Muscle layer of colon (tissue), 2 donors: ENCODE results near the gene ERCC5.

Experiments used
- H3K27ac ChIP-seq: one replicate; pipeline ENCODE4 v1.7.0; 2013; ENCODE audit warnings: low read depth, mild to moderate bottlenecking, low read length, moderate library complexity
- H3K27me3 ChIP-seq, 2 donors: one replicate each; pipeline ENCODE4 v1.7.0; 2013; ENCODE audit warnings: low read length in 2 of 2, mild to moderate bottlenecking in 2 of 2; ENCODE audit not compliant: insufficient read depth in 2 of 2, control insufficient read depth in 1 of 2
- H3K36me3 ChIP-seq: one replicate; pipeline ENCODE4 v1.7.0; 2013; ENCODE audit warnings: mild to moderate bottlenecking, low read length; ENCODE audit not compliant: insufficient read depth
- H3K4me1 ChIP-seq: one replicate; pipeline ENCODE4 v1.7.0; 2013; ENCODE audit warnings: mild to moderate bottlenecking, low read length; ENCODE audit not compliant: insufficient read depth
- H3K4me3 ChIP-seq, 2 donors: one replicate each; pipeline ENCODE4 v1.7.0; 2013; ENCODE audit warnings: low read length in 2 of 2, low read depth in 1 of 2, mild to moderate bottlenecking in 1 of 2, moderate library complexity in 1 of 2
- H3K9ac ChIP-seq: one replicate; pipeline ENCODE4 v1.7.0; 2013; ENCODE audit warnings: low read length
- H3K9me3 ChIP-seq: one replicate; pipeline ENCODE4 v1.7.0; 2013; ENCODE audit warnings: mild to moderate bottlenecking, low read length
- donor health status: abdominal sarcoma.
- donor health status: Adenocarcinoma of cecum.

Gene ERCC5

DNA sequence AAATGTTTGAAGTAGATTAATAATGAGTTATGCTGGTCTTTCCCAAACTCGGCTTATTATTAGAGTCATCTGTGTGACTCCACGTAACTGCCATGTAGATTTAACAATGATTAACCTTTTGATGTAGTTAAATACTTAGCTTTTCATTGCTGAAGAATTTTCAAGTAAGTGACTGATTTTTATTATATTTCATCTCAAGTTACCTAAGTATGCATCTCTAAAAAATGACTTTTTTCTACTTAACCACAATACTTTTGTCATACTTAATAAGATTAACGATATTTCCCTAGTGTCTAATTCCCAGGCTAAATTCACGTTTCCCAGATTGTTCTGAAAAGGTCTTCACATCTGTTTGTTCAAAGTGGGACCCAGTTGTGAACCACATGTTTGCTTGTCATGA lies 29.1 kb upstream of the ERCC5 start:
- peaks cover 5% of the 10 kb centered on the region for H3K4me1 ChIP-seq
- peaks cover 19% of the 10 kb centered on the region for H3K36me3 ChIP-seq
- H3K4me3 ChIP-seq: no peak overlapping the region
- no peak overlapping the region for H3K27ac ChIP-seq
- H3K9ac ChIP-seq: no peak overlapping the region
- no peaks in the 10 kb centered on the region for H3K27me3 ChIP-seq
- no peaks in the 10 kb centered on the region for H3K9me3 ChIP-seq

GRCh38 chr13:102817241-102817640 lies 28.6 kb upstream of the ERCC5 start:
- H3K27me3 ChIP-seq: no peaks in the 10 kb centered on the region
- peaks cover 25% of the 10 kb centered on the region for H3K36me3 ChIP-seq
- no peak overlapping the region for H3K4me3 ChIP-seq
- peaks cover 5% of the 10 kb centered on the region for H3K4me1 ChIP-seq
- no peak overlapping the region for H3K27ac ChIP-seq
- H3K9ac ChIP-seq: no peak overlapping the region
- H3K9me3 ChIP-seq: no peaks in the 10 kb centered on the region

DNA sequence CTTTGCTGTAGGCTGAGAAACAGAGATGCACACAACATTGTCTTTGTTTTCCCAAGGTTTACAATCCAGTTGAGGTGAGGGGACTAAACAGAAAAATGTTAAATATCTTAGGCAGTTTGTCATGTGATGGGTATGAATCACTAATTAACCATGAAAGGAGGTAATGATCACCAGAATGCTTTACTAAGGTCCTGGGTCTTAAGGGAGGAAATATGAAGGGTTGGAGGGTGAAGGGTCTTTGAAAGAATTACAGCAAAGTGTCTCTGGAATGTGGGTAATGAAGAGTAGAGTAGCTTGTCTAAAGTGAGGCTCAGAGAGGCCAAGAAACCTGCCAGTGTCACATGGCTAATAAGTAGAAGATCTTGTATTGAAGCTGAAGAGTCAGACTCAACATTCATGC lies 27.9 kb upstream of the ERCC5 start:
- H3K27me3 ChIP-seq: no peaks in the 10 kb centered on the region
- no peak overlapping the region for H3K27ac ChIP-seq
- H3K9ac ChIP-seq: no peak overlapping the region
- no peaks in the 10 kb centered on the region for H3K9me3 ChIP-seq
- peaks cover 31% of the 10 kb centered on the region for H3K36me3 ChIP-seq
- peaks cover under 1% of the 10 kb centered on the region for H3K4me1 ChIP-seq
- no peak overlapping the region for H3K4me3 ChIP-seq

- H3K4me1 ChIP-seq: no peaks in the 10 kb centered on the region
- H3K27me3 ChIP-seq: no peaks in the 10 kb centered on the region
- no peak overlapping the region for H3K27ac ChIP-seq
- peaks cover 36% of the 10 kb centered on the region for H3K36me3 ChIP-seq
- H3K9ac ChIP-seq: no peak overlapping the region
- no peaks in the 10 kb centered on the region for H3K9me3 ChIP-seq
- H3K4me3 ChIP-seq: no peak overlapping the region
Observed at GRCh38 chr13:102825400-102825799, 20.4 kb upstream of the ERCC5 start.

DNA sequence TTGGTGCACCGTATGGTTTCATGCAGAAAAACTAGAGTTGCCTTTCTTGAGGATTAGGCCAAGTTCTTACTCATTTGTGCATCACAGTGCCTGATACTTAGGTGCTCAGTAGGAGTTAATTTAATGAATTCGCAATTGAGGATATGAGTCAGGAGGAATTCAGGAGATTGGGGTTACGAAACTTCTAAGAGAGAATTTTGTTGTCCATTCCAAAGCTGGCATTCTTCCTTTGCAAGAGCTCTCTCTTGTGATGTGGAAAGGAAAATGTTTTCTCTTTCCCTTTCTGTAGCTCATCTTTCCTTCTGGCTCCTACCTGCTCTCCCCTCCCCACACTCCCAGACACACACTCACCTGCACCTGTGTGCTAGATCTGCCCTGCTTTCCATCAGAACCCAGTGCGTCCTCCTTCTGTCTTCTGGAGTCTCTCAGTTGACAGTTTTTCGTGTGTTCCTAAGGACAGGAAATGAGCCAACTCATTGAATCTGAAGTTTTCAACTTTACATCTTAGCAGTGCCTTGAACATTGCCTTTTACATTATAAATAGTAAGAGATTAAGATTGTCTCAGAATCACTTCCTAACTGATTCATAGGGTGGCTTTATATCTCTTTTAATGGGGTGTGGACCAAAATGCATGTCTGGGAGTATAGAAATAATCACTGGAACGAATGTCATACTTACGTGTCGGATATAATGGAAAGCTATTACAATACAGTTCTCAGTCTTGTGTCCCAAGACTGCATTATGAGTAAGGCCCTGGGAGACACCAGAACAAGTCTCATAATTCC lies 19.7 kb upstream of the ERCC5 start:
- Histone ChIP-seq H3K27me3 (no peaks in the 10 kb centered on the region), H3K4me3 (no peak overlapping the region), H3K36me3 (peaks cover 36% of the 10 kb centered on the region), H3K27ac (no peak overlapping the region), H3K4me1 (no peaks in the 10 kb centered on the region), H3K9ac (no peak overlapping the region), H3K9me3 (no peaks in the 10 kb centered on the region)

GRCh38 chr13:102830646-102831045 lies 15.2 kb upstream of the ERCC5 start:
- Histone ChIP-seq H3K4me1 (no peaks in the 10 kb centered on the region), H3K9me3 (no peaks in the 10 kb centered on the region), H3K27ac (no peak overlapping the region), H3K27me3 (no peaks in the 10 kb centered on the region), H3K4me3 (no peak overlapping the region), H3K36me3 (peaks cover 22% of the 10 kb centered on the region), H3K9ac (no peak overlapping the region)

GRCh38 chr13:102836471-102836870 lies 9.4 kb upstream of the ERCC5 start:
- Histone ChIP-seq H3K36me3 (peaks cover 37% of the 10 kb centered on the region), H3K9me3 (no peaks in the 10 kb centered on the region), H3K4me3 (no peak overlapping the region), H3K4me1 (no peaks in the 10 kb centered on the region), H3K9ac (no peak overlapping the region), H3K27me3 (no peaks in the 10 kb centered on the region), H3K27ac (no peak overlapping the region)

DNA sequence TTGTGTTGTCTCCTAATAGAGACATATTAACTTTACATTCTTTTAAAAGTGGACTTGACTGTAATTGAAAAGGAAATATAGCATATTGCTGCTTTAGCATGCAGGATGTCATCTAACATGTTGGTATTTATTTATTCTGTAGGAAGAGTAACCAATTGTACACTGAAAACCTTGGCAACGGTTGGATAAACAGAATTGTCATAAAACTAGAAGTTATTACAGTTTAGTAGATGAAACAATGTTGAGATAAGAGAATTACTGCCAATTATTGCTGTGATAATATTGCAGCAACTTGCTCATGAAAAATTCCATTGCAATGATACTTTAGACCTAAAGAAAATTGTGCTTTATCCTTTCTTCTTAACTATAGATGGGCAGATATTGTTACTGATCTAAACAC lies 7.6 kb upstream of the ERCC5 start:
- no peak overlapping the region for H3K4me3 ChIP-seq
- H3K36me3 ChIP-seq: peaks cover 37% of the 10 kb centered on the region
- H3K4me1 ChIP-seq: no peaks in the 10 kb centered on the region
- H3K9ac ChIP-seq: no peak overlapping the region
- no peaks in the 10 kb centered on the region for H3K27me3 ChIP-seq
- H3K9me3 ChIP-seq: no peaks in the 10 kb centered on the region
- H3K27ac ChIP-seq: no peak overlapping the region

- Histone ChIP-seq H3K27ac (no peak overlapping the region), H3K9ac (no peak overlapping the region), H3K4me3 (no peak overlapping the region), H3K9me3 (no peaks in the 10 kb centered on the region), H3K36me3 (peaks cover 37% of the 10 kb centered on the region), H3K4me1 (no peaks in the 10 kb centered on the region), H3K27me3 (no peaks in the 10 kb centered on the region)
Observed at GRCh38 chr13:102838982-102839381, 6.8 kb upstream of the ERCC5 start.

GRCh38 chr13:102839462-102839861 lies 6.4 kb upstream of the ERCC5 start:
- H3K4me1 ChIP-seq: no peaks in the 10 kb centered on the region
- peaks cover 34% of the 10 kb centered on the region for H3K36me3 ChIP-seq
- no peak overlapping the region for H3K9ac ChIP-seq
- H3K27me3 ChIP-seq: no peaks in the 10 kb centered on the region
- H3K9me3 ChIP-seq: no peaks in the 10 kb centered on the region
- H3K27ac ChIP-seq: no peak overlapping the region
- H3K4me3 ChIP-seq: no peak overlapping the region

DNA sequence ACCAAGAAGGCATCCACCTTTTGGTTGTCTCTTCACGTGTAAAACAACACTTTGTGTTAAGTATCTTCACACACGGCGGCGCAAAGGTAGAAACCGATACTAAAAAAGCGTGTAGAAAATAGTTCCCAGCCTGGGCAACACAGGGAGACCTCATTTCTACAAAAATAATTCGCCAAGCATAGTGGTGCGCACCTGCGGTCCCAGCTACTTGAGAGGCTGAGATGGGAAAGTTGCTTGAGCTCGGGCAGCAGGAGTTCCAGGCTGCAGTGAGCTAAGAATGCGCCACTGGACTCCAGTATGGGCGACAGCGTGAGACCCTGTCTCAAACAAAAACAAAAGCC lies 573 bp upstream of the ERCC5 start:
- Histone ChIP-seq H3K9me3 (no peaks in the 10 kb centered on the region), H3K9ac (peak overlapping the region; percentile 63), H3K4me3 (peak overlapping the region; percentile 88 to 93), H3K27ac (peak overlapping the region; percentile 97), H3K27me3 (no peaks in the 10 kb centered on the region), H3K36me3 (peaks cover under 1% of the 10 kb centered on the region), H3K4me1 (peaks cover 15% of the 10 kb centered on the region)
